ENCODE results near the gene ASIP. TPM values are rescaled to one million over a fixed set of nuclear protein-coding genes. Genes with fewer than 3 reads are reported as not detected.
A peak's percentile ranks its signal among the peaks of the same experiment; 100 is the strongest.
"Not testable (repeated sequence)": the region's sequence is repeated elsewhere in the genome, so short reads cannot be mapped to it uniquely, and the experiment has no call there.

ASIP gene
- total RNA-seq, 1 donor from 2014 or later: not detected

GRCh38 chr20:34262488-34263288 is 21.5 kb downstream of the ASIP start:
- Histone ChIP-seq H3K4me2 (ENCODE audit: low read length) (peak overlapping the region; percentile 34), H3K79me2 (ENCODE audit: insufficient read depth, low read length) (no peaks in the 10 kb centered on the region), H4K20me1 (ENCODE audit: insufficient read depth, low read length) (no peaks in the 10 kb centered on the region), H3K4me3 (ENCODE audit: insufficient read depth, low read depth, low read length) (no peak overlapping the region), H3K27me3 (ENCODE audit: insufficient read depth, low read length) (no peaks in the 10 kb centered on the region), H3K27ac (ENCODE audit: low read depth, low read length) (no peak overlapping the region), H2AFZ (ENCODE audit: low read depth, low read length) (peak overlapping the region; percentile 15), H3K4me1 (ENCODE audit: insufficient read depth, low read length) (peaks cover 5% of the 10 kb centered on the region), H3K9me3 (ENCODE audit: insufficient read depth, low read depth, low read length) (no peaks in the 10 kb centered on the region), H3K36me3 (ENCODE audit: insufficient read depth, low read length) (no peaks in the 10 kb centered on the region), H3K9ac (ENCODE audit: low read length) (peak overlapping the region; percentile 2)
- Mint-ChIP-seq H3K4me1 (ENCODE audit: low read depth, unreplicated experiment) (peaks cover 9% of the 10 kb centered on the region), H3K9me3 (ENCODE audit: unreplicated experiment) (no peaks in the 10 kb centered on the region), H3K27me3 (ENCODE audit: low read depth, unreplicated experiment) (no peaks in the 10 kb centered on the region), H3K27ac (ENCODE audit: unreplicated experiment) (peak overlapping the region; percentile 93), H3K4me3 (ENCODE audit: unreplicated experiment) (peak overlapping the region; percentile 66), H3K36me3 (ENCODE audit: low read depth, unreplicated experiment) (no peaks in the 10 kb centered on the region)
- no peak for FAIRE-seq
- TF ChIP-seq EZH2 (IDR thresholded peaks at IDR 0.05; ENCODE audit: insufficient read depth, low read length): no peak
- DNase-seq (ENCODE audit: low read depth): peak; percentile 49

GRCh38 chr20:34263468-34263867 is 22.2 kb downstream of the ASIP start:
- not testable (repeated sequence) for H3K9me3 Mint-ChIP-seq (ENCODE audit: unreplicated experiment); H3K36me3 Mint-ChIP-seq (ENCODE audit: low read depth, unreplicated experiment); H3K4me1 Mint-ChIP-seq (ENCODE audit: low read depth, unreplicated experiment); H2AFZ ChIP-seq (ENCODE audit: low read depth, low read length); H3K4me3 ChIP-seq (ENCODE audit: insufficient read depth, low read depth, low read length); H3K27ac Mint-ChIP-seq (ENCODE audit: unreplicated experiment); H3K9ac ChIP-seq (ENCODE audit: low read length); H3K27ac ChIP-seq (ENCODE audit: low read depth, low read length); H3K27me3 Mint-ChIP-seq (ENCODE audit: low read depth, unreplicated experiment); H3K79me2 ChIP-seq (ENCODE audit: insufficient read depth, low read length); H3K4me3 Mint-ChIP-seq (ENCODE audit: unreplicated experiment); H4K20me1 ChIP-seq (ENCODE audit: insufficient read depth, low read length); H3K27me3 ChIP-seq (ENCODE audit: insufficient read depth, low read length); H3K4me2 ChIP-seq (ENCODE audit: low read length); H3K4me1 ChIP-seq (ENCODE audit: insufficient read depth, low read length); FAIRE-seq; H3K36me3 ChIP-seq (ENCODE audit: insufficient read depth, low read length); H3K9me3 ChIP-seq (ENCODE audit: insufficient read depth, low read depth, low read length); DNase-seq (ENCODE audit: low read depth)

DNA sequence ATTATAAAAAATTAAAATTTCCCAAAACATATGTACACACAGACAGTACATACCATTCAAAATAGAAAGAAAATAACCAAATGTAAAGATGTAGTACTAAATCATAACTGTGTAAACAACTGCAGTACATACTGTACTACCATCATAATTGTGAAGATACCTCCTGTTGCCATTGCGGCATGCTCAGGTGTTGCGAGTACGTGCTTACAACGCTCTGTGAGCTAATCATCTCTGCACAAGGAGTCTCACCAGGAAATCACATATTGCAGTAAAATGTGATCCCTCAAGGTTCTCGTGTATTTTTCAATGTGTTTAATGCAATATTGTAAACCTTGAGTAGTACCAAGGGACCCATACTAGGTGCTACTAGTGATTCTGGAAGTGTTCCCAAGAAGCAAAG is 22.9 kb downstream of the ASIP start:
- DNase-seq (ENCODE audit: low read depth) (no peak), FAIRE-seq (no peak)
- no peak overlapping the region for H3K27ac Mint-ChIP-seq (ENCODE audit: unreplicated experiment)
- Histone ChIP-seq H2AFZ (ENCODE audit: low read depth, low read length) (no peak overlapping the region), H3K9ac (ENCODE audit: low read length) (no peak overlapping the region), H3K79me2 (ENCODE audit: insufficient read depth, low read length) (no peaks in the 10 kb centered on the region), H3K4me3 (ENCODE audit: insufficient read depth, low read depth, low read length) (no peak overlapping the region), H3K4me1 (ENCODE audit: insufficient read depth, low read length) (peaks cover 5% of the 10 kb centered on the region), H3K27ac (ENCODE audit: low read depth, low read length) (no peak overlapping the region), H3K36me3 (ENCODE audit: insufficient read depth, low read length) (no peaks in the 10 kb centered on the region), H4K20me1 (ENCODE audit: insufficient read depth, low read length) (no peaks in the 10 kb centered on the region), H3K4me2 (ENCODE audit: low read length) (no peak overlapping the region), H3K27me3 (ENCODE audit: insufficient read depth, low read length) (no peaks in the 10 kb centered on the region), H3K9me3 (ENCODE audit: insufficient read depth, low read depth, low read length) (no peaks in the 10 kb centered on the region)
- no peaks in the 10 kb centered on the region for H3K27me3 Mint-ChIP-seq (ENCODE audit: low read depth, unreplicated experiment)
- no peak for TF ChIP-seq CTCF (IDR thresholded peaks at IDR 0.05; ENCODE audit: insufficient read depth, low read depth, low read length)
- TF ChIP-seq EZH2 (IDR thresholded peaks at IDR 0.05; ENCODE audit: insufficient read depth, low read length): no peak
- no peak overlapping the region for H3K4me3 Mint-ChIP-seq (ENCODE audit: unreplicated experiment)
- H3K4me1 Mint-ChIP-seq (ENCODE audit: low read depth, unreplicated experiment): peaks cover 9% of the 10 kb centered on the region
- H3K36me3 Mint-ChIP-seq (ENCODE audit: low read depth, unreplicated experiment): no peaks in the 10 kb centered on the region
- H3K9me3 Mint-ChIP-seq (ENCODE audit: unreplicated experiment): no peaks in the 10 kb centered on the region
